Right lobe of liver (tissue), 6 donors: ENCODE results near the gene IFT74. TPM values are rescaled to one million over a fixed set of nuclear protein-coding genes. Genes with fewer than 3 reads are reported as not detected.
A peak's percentile ranks its signal among the peaks of the same experiment; 100 is the strongest.

Experiments
- ATAC-seq, 4 donors: fragments of 200-7000 bp; cut with Tn5 transposase; one replicate each; pipeline ENCODE4 v1.9.1; 2020; ENCODE audit warnings: mild to moderate bottlenecking in 4 of 4, moderate library complexity in 4 of 4
- DNase-seq, 3 donors: peaks; one replicate each; pipeline ENCODE4 v3.0.0-alpha.2; 2020
- H3K27ac ChIP-seq, 3 donors: fragments of 200-600 bp; one replicate each; pipeline ENCODE4 v1.8.0; 2022
- H3K27me3 ChIP-seq, 2 donors: fragments of 200-600 bp; one replicate each; pipeline ENCODE4 v1.8.0; 2022
- H3K36me3 ChIP-seq, 4 donors: fragments of 200-600 bp; sonication (generic) in 1 of 4; one replicate each; pipeline versions ENCODE4 v1.5.1 to v1.8.0; 2017 to 2022; ENCODE audit warnings: control low read depth in 1 of 4
- H3K4me1 ChIP-seq, 4 donors: fragments of 200-600 bp; sonication (generic) in 1 of 4; one replicate each; pipeline versions ENCODE4 v1.5.1 to v1.8.0; 2017 to 2022; ENCODE audit warnings: control low read depth in 1 of 4
- H3K4me3 ChIP-seq, 3 donors: fragments of 200-600 bp; one replicate each; pipeline ENCODE4 v1.8.0; 2022
- H3K9me3 ChIP-seq, 4 donors: fragments of 200-600 bp; sonication (generic) in 1 of 4; one replicate each; pipeline versions ENCODE4 v1.5.1 to v1.8.0; 2017 to 2022; ENCODE audit warnings: control low read depth in 1 of 4
- CTCF ChIP-seq, 4 donors: fragments of 200-600 bp in 3 of 4; fragments of 450-650 bp in 1 of 4; IDR thresholded peaks; one replicate each; pipeline versions ENCODE4 v1.5.1 to v1.8.0; 2016 to 2022; ENCODE audit warnings: antibody characterized with exemption in 4 of 4, mild to moderate bottlenecking in 2 of 4
- POLR2A ChIP-seq: fragments of 450-650 bp; IDR thresholded peaks from one replicate; pipeline ENCODE4 v1.6.1; 2017; ENCODE audit warnings: antibody characterized with exemption, mild to moderate bottlenecking
- WGBS: methylation state at CpG from one replicate; pipeline ENCODE4 v1.1.6; 2018; ENCODE audit warnings: low coverage, low lambda C conversion rate; ENCODE audit not compliant: insufficient coverage; ENCODE audit errors: missing lambda C conversion rate; 5-methylcytosine and 5-hydroxymethylcytosine counted together
- intact Hi-C, 2 donors: fragments of 100-400 bp; cut with DNase I; formaldehyde crosslinking; loops; one replicate each; pipeline versions ENCODE4 v1.11.2 to v1.14.1; 2022
- total RNA-seq, 6 experiments: library from RNA; depleted of rRNA in 2 of 6; stranded (reverse); fragments of >200 nt in 2 of 6; fragmentation: NEBNext Ultra II Directional in 3 of 6; extraction: Animal tissue kit (Norgen Biotek cat#: 25700) in 3 of 6; gene quantifications; one replicate each; pipeline versions ENCODE4 v1.1.0 to v1.2.4, GENCODE V29; 2016 to 2023
- donor health status: DM: no; HTN: yes; CAD: no.
- donor health status: DM: no; HTN: no; CAD: no.
- donor health status: DM: no; HTN: no; CAD: no.
- donor health status: DM: no; HTN: yes; CAD: no.
- donor health status: DM: no; HTN: yes; CAD: no.

The IFT74 gene
- total RNA-seq, 6 experiments from 2014 or later: 6.2 to 10.2 (median 6.7) TPM

- H3K4me1 ChIP-seq: peaks cover 0 to under 1% (median 0%) of the 10 kb centered on the region in 4 donors
- intact Hi-C loops: no loop called here
- H3K4me3 ChIP-seq: no peak overlapping the region
- no peaks in the 10 kb centered on the region for H3K27me3 ChIP-seq
- WGBS: 86% methylated on average over 2 of the region's 2 CpGs
- no peaks in the 10 kb centered on the region for H3K9me3 ChIP-seq
- ATAC-seq: no peak
- H3K27ac ChIP-seq: no peak overlapping the region
- TF ChIP-seq POLR2A (no peak), CTCF (IDR thresholded peaks at IDR 0.05) (no peak)
- no peak for DNase-seq
- H3K36me3 ChIP-seq: no peaks in the 10 kb centered on the region
These were observed 87.0 kb downstream of the IFT74 start for GRCh38 chr9:27043176-27043575.

- Histone ChIP-seq H3K27me3 (no peaks in the 10 kb centered on the region), H3K4me3 (no peak overlapping the region), H3K27ac (no peak overlapping the region), H3K4me1 (no peaks in the 10 kb centered on the region), H3K36me3 (no peaks in the 10 kb centered on the region), H3K9me3 (no peaks in the 10 kb centered on the region)
- WGBS: 65% methylated on average over 3 of the region's 4 CpGs
- DNase-seq: no peak
- TF ChIP-seq CTCF (IDR thresholded peaks at IDR 0.05): no peak
- no peak for TF ChIP-seq POLR2A
- intact Hi-C loops: no loop called here
- peak in 3 of 4 donors; percentile 39 to 62 (median 43) for ATAC-seq
These were observed 90.9 kb downstream of the IFT74 start for GRCh38 chr9:27047136-27047535.

GRCh38 chr9:27053369-27054022, 97.3 kb downstream of the IFT74 start:
- peaks cover 0 to 11% (median 0%) of the 10 kb centered on the region in 4 donors for H3K36me3 ChIP-seq
- H3K27ac ChIP-seq: no peak overlapping the region
- ATAC-seq: peak; percentile 79 to 94 (median 91)
- no peaks in the 10 kb centered on the region for H3K4me1 ChIP-seq
- no peaks in the 10 kb centered on the region for H3K27me3 ChIP-seq
- intact Hi-C loops: no loop called here
- WGBS: 45% methylated on average over 6 of the region's 6 CpGs
- no peaks in the 10 kb centered on the region for H3K9me3 ChIP-seq
- H3K4me3 ChIP-seq: no peak overlapping the region
- DNase-seq: no peak
- TF ChIP-seq CTCF (IDR thresholded peaks at IDR 0.05) (no peak), POLR2A (no peak)

GRCh38 chr9:27054125-27054524, 97.9 kb downstream of the IFT74 start:
- peaks cover 0 to 11% (median 0%) of the 10 kb centered on the region in 4 donors for H3K36me3 ChIP-seq
- 80% methylated on average over 1 of the region's 1 CpG for WGBS
- H3K27ac ChIP-seq: no peak overlapping the region
- H3K9me3 ChIP-seq: no peaks in the 10 kb centered on the region
- H3K4me3 ChIP-seq: no peak overlapping the region
- DNase-seq: no peak
- H3K4me1 ChIP-seq: no peaks in the 10 kb centered on the region
- TF ChIP-seq POLR2A: no peak
- no peak for TF ChIP-seq CTCF (IDR thresholded peaks at IDR 0.05)
- intact Hi-C loops: no loop called here
- no peaks in the 10 kb centered on the region for H3K27me3 ChIP-seq
- ATAC-seq: no peak
